Measurements from ENCODE around the gene HP.
A peak's percentile ranks its signal among the peaks of the same experiment; 100 is the strongest.
"Not testable (repeated sequence)": the region's sequence is repeated elsewhere in the genome, so short reads cannot be mapped to it uniquely, and the experiment has no call there.

The HP gene, protein sequence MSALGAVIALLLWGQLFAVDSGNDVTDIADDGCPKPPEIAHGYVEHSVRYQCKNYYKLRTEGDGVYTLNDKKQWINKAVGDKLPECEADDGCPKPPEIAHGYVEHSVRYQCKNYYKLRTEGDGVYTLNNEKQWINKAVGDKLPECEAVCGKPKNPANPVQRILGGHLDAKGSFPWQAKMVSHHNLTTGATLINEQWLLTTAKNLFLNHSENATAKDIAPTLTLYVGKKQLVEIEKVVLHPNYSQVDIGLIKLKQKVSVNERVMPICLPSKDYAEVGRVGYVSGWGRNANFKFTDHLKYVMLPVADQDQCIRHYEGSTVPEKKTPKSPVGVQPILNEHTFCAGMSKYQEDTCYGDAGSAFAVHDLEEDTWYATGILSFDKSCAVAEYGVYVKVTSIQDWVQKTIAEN

DNA sequence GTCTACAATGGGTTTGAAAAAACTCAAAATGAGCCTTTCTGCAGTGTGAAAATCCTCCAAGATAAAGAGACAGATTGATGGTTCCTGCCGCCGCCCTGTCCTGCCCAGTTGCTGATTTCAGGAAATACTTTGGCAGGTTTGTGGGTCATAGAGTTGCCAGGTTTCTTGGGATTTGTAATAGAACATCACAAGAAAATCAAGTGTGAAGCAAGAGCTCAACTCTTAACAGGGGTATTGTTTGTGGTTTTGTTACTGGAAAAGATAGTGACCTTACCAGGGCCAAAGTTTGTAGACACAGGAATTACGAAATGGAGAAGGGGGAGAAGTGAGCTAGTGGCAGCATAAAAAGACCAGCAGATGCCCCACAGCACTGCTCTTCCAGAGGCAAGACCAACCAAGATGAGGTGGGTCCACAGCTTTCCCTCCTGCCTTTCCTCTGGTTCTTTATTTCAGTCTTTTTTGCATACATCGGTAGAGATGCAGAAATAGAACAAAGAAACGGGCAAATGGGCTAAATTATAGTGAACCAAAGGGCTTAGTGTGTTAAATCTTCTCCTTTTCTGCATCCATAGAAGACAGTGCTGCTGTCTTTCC, at the start of gene HP:
Gene HP, plus strand, starts transcription at position 252 of the 594 bp plus-strand sequence. Its CDS starts 148 bp downstream, at position 400.
- not testable (repeated sequence) for DNase-seq (ENCODE audit: low read depth, low spot score)

DNA sequence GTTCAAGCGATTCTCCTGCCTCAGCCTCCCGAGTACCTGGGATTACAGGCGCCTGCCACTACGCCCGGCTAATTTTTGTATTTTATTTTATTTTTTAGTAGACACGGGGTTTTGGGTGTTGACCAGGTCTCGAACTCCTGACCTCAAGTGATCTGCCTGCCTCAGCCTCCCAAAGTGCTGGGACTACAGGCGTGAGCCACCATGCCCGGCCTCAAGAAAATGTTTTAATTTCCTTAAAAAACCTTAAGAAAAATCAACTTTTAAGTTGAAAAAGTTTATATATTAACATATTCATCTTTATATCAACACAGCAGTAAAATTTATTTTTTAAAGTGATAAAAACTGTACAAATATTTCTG, 46.3 kb upstream of the HP start:
- not testable (repeated sequence) for DNase-seq (ENCODE audit: low read depth, low spot score)

DNA sequence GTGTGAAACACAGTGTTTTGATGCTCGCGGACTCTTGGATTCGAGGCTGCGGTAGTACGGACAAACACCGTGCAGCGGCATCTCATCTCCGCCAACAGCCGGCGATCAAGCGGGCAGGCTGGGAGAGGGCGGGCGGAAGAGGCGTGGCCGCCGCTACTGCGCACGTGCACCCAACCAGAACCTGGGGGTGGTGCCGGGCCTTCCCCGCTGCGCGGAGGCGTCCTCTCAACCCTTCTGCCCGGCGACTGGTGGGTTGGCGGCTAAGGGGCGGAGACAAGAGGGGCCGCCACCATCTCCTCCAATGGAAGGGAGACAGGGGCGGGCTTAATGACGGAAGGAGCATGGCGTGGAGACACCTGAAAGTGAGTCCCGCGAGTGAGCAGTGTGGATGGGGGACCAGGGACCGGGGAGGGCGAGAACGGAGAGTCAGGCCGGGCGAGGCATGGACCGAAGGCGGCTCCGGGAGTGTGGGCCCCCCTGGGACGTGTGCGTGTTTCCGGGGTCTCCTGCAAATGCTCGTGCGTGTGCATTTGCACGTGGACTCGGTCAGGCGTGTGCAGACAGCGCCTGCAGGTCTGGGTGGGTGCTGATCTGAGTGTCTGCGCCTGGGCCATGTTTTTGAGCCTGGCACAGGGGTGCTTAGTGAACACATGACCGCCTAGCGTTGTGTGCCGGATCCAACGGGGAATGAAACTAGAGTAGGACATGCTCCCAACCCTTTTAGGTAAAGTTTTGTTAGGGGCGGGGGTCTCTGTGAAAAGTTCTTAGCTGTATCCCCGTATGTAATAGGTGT, 45.7 kb upstream of the HP start, which contains the start of gene DHODH:
Gene DHODH, plus strand, starts transcription at position 321 of the 793 bp plus-strand sequence. Its CDS starts 21 bp downstream, at position 342.
- DNase-seq (ENCODE audit: low read depth, low spot score), result peak; percentile 95

DNA sequence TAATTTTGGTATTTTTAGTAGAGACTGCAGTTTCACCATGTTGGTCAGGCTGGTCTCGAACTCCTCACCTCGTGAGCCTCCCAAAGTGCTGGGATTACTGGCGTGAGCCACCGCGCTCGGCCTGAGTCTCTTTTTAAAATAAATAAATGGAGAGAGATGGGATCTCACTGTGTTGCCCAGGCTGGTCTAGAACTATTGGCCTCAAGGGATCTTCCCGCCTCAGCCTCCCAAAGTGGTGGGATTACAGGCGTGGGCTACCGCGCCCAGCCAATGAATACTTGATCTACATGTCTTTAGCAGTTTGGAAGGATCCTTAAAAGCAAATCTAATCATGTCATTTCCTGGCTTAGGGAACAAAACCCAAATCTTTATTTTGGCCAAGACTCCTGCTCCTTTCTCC, 44.5 kb upstream of the HP start:
- DNase-seq (ENCODE audit: low read depth, low spot score), result no peak

DNA sequence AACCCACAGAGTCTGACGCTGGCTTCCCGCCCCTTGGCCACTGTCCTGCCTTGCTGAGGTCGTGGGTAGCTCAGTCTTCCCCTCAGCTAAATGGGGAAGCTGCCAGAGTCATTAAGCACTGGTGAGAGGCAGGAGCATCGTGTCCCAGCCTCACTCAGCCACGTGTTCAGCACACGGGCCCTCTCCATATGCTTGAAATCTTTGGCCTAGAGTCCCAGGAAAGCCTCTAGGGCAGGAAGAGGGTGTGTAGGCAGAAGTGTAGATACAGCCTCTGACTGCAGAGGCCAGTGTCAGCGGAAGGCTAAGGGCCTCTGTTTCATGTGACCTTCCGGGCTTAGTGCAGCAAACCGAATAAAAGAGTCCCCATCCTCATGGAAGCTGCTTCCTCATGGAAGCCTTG, 41.7 kb upstream of the HP start:
- no peak for DNase-seq (ENCODE audit: low read depth, low spot score)

DNA sequence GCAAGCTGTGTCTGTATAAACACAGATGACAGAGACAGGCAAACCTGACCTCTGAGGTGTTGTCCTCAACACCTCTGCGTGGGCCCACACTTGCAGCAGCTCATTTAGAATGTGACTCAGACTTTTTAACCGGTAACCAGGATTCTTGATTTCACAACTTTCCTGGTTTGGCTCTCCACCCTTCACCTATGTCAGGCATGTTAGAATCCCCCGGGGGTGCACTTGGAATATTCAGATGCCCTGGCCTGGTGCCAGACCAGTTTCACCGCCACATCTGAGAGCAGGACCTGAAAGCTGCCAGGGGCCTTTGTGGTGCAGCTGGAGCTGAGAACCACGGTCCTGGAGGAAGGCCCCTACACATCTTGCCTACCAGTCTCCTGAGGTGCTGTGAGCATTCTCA, 40.9 kb upstream of the HP start:
- no peak for DNase-seq (ENCODE audit: low read depth, low spot score)

DNA sequence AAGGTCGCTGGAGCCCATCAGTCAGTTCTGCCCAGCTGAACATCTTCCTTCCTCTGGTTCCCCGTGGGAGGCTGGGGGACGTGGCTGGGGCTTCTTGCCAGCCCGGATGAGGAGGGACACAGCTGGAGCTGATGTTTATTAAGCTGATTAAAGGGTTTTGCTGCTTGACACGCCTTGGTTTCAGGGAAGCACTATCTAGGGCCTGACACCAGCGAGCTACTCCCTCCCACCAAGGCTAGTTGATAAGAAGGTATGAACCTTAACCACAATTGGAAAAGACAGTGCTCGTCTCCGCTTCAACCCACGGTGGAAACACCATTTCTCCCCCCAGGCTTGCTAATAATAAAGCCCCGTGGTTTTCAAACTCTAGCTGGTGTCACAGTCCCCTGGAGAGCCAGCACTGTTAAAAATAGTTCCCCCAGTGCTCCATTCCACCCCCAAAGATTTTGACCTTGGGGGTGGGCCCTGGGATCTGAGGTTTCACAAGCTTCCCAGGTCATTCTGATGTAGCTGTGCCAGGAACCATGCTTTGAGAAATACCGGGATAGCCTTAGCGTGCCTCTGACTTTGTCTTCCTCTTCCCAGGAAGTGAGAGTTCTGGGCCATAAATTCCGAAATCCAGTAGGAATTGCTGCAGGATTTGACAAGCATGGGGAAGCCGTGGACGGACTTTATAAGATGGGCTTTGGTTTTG, 40.3 kb upstream of the HP start:
- DNase-seq (ENCODE audit: low read depth, low spot score), result no peak

DNA sequence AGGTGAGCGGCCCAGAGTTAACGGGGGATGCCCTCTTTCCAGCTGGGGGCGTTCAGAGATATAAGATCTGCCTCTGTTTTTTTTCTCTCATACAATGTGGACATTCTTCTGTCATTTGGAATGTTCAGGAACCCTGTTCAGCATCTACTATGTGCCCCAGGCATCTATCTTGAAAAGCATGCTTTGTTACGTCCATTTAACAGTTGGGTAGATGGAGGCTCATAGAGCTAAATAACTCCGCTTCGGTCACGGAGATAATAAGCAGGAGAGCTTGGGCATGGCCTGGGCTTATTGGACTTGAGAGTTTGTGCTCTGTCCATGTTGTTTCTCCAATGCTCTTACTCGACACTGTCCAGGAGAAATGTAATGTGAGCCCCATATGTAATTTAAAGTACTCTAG, 39.6 kb upstream of the HP start:
- no peak for DNase-seq (ENCODE audit: low read depth, low spot score)

DNA sequence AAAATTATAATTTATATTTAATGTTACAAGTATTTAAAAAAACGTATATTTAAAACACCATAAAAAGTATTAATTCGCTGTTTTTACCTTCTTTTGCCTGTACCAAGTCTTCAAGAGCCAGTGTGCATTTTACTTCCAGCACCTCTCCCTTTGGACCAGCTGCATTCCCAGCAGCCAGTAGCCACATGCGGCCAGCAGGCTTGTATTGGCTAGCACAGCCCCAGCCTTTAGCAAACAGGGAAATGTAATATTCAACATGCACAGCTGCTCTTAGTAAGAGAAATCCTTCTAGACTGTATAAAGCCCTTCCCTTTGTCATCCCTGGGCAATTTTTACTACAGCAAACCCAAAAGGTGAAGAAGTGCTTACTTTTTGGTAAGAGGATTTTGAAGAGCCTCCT, 39.2 kb upstream of the HP start:
- DNase-seq (ENCODE audit: low read depth, low spot score), result no peak

DNA sequence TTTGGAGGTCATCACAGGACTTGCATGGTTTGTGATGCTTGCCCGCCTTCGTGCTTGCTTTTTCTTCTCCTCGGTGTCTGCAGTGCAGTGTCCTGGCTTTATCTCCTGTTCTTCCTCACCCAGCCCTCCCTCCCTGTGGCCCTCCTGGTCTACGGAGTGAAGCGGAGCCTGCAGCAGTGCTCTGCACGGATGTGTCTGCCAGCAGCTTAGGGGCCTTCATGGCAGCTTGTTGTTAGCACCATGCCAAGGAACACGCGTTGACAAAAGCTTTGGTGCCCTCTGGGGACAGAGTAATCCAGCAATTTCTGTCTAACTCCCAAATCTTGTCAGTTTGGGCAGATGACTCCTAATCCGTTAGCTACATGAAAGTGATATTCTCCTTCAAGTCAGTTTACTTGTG, 35.8 kb upstream of the HP start:
- DNase-seq (ENCODE audit: low read depth, low spot score), result no peak

DNA sequence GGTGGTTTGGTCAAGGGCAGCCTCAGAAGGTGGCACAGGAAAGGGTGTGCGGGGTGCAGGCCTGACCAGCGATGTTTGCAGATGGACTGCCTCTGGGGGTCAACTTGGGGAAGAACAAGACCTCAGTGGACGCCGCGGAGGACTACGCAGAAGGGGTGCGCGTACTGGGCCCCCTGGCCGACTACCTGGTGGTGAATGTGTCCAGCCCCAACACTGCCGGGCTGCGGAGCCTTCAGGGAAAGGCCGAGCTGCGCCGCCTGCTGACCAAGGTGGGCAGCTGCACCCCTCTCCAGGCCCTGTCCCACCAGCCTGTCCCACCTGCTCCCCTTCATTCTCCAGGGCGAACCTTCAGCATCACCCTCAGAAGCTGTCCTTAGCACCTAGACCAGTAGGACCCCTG, 33.3 kb upstream of the HP start:
- no peak for DNase-seq (ENCODE audit: low read depth, low spot score)

DNA sequence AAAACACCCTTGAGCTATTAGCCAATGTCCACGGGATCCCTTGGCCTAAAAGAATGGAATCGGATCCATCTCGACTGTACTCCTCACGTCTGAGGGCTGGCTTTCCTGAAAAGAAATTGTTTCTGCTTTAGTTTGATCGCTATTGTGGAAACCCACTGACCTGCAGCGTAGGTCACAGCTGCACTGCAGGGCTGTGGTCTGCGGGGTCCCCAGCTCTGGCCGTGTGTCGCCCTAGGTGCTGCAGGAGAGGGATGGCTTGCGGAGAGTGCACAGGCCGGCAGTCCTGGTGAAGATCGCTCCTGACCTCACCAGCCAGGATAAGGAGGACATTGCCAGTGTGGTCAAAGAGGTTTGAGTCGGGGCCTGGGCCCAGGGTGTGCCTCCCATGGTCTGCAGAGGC, 32.2 kb upstream of the HP start:
- no peak for DNase-seq (ENCODE audit: low read depth, low spot score)

DNA sequence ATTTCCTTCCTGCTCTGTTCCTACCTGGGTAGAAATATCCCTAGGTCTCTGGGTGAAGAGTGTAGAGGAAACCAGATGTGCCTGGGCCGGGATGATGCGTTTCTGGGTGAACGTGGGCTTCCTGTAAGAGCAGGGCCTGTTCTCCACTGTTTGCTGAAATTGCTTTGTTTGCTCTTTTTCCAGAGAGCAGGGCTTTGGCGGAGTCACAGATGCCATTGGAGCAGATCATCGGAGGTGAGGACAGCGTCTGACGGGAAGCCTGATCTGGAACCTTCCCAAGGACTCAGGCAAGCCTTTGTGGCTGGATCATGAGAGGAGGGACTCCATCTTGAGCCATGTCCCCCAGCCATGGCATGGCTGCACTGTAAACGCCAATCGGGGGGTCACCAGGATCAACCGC, 30.3 kb upstream of the HP start:
- DNase-seq (ENCODE audit: low read depth, low spot score), result no peak

DNA sequence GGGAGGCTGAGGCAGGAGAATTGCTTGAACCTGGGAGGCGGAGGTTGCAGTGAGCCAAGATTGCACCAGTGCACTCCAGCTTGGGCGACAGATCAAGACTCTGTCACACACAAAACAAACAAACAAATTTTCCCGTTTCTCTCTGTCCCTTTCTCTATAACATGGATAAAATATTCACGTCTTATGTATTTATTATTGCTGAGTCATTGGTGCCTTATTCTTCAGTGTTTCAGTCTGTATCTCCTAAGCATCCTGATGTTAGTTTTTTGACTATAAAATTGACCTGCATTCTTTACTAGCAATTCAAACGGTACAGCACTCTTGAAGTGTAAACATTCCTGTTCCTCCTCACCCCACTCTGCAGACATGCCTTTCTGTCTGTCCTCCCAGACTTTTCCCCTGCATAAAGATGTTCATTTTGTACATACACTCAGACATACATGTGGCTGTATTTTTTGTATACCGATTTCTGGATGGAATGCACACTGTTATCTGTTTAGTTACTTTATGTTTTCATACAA, 29.4 kb upstream of the HP start:
- no peak for DNase-seq (ENCODE audit: low read depth, low spot score)

DNA sequence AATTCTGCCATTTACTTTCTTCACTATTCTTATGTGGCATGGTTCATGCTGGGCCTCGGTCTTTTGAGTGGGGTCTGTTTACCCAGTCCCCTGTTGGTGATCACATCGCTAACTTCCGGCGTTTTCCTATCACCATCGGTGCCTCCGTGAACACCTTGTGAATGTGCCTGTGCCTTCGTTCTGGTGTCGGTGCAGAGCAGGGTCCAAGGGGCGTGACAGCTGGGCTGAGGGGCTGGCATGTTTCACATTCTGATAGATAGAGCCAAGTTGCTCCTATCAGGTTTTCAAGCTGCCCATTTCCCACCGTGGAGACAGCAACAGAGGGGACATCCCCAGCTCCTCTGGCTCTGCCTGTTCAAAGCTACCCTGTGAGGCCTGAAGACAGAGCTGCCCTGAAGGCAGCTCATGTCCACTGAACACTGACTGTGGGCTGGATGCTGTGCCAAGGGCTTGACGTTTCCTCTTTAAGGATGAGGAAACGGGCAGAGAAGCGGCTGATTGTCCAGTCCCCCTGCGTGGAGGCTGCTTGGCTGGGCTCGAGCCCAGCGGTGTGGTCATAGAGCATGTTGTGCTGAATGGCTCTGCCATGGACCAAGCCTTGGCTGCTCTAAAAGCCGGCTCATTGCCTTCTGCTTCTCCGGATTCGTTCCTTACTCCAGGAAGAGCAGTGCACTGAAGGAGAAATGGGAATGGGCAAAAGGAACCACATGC, 28.7 kb upstream of the HP start:
- no peak for DNase-seq (ENCODE audit: low read depth, low spot score)

DNA sequence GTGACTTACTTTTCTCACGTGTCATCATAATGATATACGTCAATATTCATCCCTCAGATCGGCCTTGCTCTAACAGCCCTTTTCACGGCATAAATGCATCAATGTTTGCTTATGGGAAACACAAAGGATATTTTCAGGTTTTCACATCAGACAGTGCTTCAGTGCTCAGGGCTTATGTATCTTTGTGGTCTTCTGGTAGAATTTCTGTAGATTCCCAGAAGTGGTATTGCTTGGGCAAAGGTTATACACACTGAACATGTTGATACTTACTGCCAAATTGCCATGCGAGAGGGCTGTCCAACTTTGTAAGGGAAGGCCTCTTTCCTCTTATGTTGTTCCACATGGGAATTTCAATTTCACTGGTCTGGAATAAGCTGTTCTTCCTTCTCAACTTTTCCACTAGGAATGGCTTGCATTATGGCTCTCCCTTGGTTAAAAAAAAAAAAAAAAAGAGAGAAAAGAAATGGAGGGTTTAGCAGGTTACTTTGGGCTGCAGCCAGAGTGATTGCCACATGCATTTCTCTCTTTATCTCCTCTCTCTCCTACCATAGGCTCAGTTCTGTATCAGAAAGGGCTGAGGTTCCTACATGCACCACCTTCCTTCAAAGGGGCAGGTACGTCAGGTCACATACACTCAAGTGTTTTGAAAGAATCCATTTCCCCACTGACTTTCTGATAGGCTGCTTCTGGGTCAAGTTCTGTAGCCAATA, 26.5 kb upstream of the HP start:
- no peak for DNase-seq (ENCODE audit: low read depth, low spot score)

DNA sequence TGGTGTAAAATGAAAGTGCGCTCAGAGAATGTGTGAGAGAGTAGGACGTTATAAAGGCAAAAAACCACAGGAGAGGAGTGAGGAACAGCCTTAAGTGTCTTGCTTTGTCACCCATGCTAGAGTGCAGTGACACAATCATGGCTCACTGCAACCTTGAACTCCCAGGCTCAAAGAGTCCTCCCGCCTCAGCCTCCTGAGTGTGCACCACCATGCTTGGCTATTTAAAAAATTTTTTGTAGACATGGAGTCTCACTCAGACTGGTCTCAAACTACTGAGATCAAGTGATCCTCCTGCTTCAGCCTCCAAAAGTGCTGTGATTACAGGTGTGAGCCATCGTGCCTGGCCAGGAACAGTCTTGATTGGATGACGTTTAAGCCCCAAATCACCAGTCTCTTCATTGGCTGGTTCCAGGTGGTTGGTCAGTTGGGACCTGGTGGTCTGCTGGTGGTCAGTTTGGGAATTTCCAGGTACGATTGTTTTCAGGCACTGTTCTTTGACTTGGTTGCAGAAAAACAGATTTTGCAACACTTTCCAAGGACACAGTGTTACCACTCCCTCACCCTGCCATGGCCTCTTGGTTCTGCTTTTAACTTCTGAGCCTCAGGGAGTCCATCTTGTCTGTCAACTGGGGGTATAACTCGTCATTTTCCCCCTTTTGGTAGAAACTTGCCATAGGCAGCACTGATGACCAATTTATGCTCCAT, 24.6 kb upstream of the HP start:
- DNase-seq (ENCODE audit: low read depth, low spot score), result no peak

DNA sequence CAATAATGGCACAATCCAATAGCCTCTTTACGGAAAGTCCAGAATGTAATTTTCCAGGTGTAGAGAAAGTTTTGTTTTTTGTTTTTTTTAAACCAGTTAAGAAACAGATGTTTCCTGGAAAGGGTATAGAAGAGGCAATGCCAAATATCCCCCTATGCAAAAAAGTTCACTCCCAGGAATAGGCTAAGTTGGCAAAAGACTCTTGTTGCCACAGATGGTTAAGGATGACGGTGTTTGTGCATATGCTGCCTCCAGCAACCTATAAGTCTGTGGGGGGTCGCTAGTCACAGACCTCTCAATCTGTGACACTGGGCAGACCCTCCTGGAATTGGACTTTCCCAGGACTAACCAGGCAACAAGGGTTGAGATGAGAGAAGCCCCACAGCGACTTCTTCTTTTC, 20.9 kb upstream of the HP start:
- DNase-seq (ENCODE audit: low read depth, low spot score), result no peak

DNA sequence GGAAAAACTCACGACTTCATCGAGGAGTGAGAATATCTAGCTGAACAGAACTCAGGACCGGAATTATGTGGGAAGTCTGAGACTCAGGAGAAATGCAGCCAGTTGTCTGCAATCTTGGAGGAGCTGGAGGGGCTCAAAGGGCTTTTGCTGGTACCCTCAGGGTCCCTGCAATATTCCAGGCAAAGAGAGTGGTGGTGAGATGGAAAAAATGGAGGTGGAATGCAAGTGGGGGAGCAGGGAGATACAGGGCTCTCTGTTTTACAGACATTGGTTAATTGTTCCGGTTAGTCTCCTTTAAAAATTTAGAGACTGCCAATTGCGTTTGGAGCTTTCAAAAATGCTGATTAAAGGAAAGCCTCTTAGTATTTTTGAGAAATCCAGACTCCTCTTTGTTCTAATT, 18.2 kb upstream of the HP start:
- no peak for DNase-seq (ENCODE audit: low read depth, low spot score)

DNA sequence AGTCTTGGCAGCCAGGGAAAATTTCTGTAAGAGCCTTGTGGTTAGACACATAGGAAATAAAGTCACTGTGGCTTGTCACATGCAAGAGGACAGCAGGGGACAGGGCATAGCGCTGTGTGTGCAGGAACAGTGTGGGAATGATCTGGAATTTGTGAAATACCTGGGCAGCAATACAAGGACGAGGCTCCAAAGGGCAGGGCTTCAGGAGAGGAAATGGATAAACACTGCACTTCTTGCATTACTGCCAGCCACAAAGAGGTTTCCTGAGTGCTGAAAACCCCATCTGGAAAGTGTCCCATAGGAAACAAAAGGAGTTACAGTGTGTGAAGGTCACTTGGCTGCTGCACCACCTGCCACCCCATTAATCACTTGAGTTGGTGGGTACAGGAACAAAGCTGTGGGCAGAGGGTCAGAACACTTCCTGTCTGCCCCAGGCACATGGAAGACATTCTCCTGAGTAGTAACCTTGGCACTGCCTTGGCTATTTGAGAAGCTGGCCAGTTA, 12.1 kb upstream of the HP start:
- DNase-seq (ENCODE audit: low read depth, low spot score), result no peak

Data from activated naive CD8-positive, alpha-beta T cell treated with anti-CD3 and anti-CD28 coated beads, Interleukin-2, amount 50 U/mL, for 16 hours (primary cell).